IPS DF 6.9 (cell line): Measurements from ENCODE around the gene RNF149.

ENCODE experiments used
- DNase-seq: peaks from one replicate; pipeline ENCODE4 v3.0.0-alpha.2; 2013; ENCODE audit warnings: low read depth, low spot score
- H3K27ac ChIP-seq: one replicate; pipeline ENCODE4 v1.5.1; 2013; ENCODE audit warnings: low read length, control low read depth
- H3K27me3 ChIP-seq: 2 replicates; pipeline ENCODE4 v1.6.1; 2013; ENCODE audit warnings: mild to moderate bottlenecking, low read length; ENCODE audit not compliant: control insufficient read depth, insufficient read depth
- H3K36me3 ChIP-seq: 2 replicates; pipeline ENCODE4 v1.6.1; 2013; ENCODE audit warnings: low read length; ENCODE audit not compliant: control insufficient read depth, insufficient read depth
- H3K4me1 ChIP-seq: 2 replicates; pipeline ENCODE4 v1.6.1; 2013; ENCODE audit warnings: low read length; ENCODE audit not compliant: control insufficient read depth, insufficient read depth
- H3K4me3 ChIP-seq: 2 replicates; pipeline ENCODE4 v1.5.1; 2013; ENCODE audit warnings: mild to moderate bottlenecking, low read length
- H3K9me3 ChIP-seq: 2 replicates; pipeline ENCODE4 v1.6.1; 2013; ENCODE audit warnings: low read length, inconsistent platforms; ENCODE audit not compliant: control insufficient read depth, insufficient read depth
- WGBS: extraction: QIAGEN DNeasy Blood & Tissue Kit; methylation state at CpG from one replicate; pipeline ENCODE4 v1.1.7; 2013; ENCODE audit warnings: mixed read lengths, missing lambda C conversion rate; ENCODE audit not compliant: insufficient read length, insufficient coverage; 5-methylcytosine and 5-hydroxymethylcytosine counted together

RNF149 gene

DNA sequence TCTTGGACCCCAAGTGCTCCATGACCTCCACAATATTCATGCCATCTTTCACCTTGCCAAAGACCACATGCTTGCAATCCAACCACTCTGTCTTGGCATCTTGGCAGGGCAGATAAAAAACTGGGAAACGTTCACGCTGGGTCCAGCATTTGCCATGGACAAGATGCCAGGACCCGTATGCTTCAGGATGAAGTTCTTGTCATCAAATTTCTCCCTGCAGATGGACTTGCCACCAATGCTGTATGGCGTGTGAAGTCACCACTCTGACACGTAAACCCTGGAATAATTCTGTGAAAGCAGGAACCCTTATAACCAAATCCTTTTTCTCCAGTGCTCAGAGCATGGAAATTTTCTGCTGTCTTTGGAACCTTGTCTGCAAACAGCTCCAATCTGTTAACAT is 34.4 kb downstream of the RNF149 start:
- Histone ChIP-seq H3K27ac (no peak overlapping the region), H3K4me3 (no peak overlapping the region), H3K27me3 (no peaks in the 10 kb centered on the region), H3K36me3 (peaks cover 9% of the 10 kb centered on the region; the same call in 1 of the 2 replicates), H3K4me1 (no peaks in the 10 kb centered on the region), H3K9me3 (no peaks in the 10 kb centered on the region)
- no CpG with 5 or more reads among the region's 5 CpGs for WGBS
- DNase-seq, result no peak

DNA sequence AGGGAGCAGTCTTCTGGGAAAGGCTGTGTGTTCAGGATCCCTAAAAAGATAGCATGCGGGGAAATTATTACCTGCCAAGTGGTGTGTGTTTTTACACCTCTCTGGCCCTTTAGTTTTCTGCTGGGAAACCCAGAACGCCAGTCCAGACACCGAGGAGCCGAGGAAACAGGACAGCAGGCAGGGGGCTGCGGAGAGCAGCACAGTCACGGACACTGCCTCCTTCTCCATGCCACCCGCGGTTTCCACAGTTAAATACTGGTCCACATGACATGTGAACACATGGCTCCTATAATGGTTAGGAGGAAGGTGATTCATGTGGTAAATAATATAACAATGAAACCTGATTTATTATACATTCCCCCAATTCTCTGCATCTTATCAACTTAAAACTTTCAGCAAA is 35.4 kb downstream of the RNF149 start:
- no peak for DNase-seq
- Histone ChIP-seq H3K36me3 (peaks cover 9% of the 10 kb centered on the region; the same call in 1 of the 2 replicates), H3K4me3 (no peak overlapping the region), H3K27me3 (no peaks in the 10 kb centered on the region), H3K4me1 (no peaks in the 10 kb centered on the region), H3K27ac (no peak overlapping the region), H3K9me3 (no peaks in the 10 kb centered on the region)
- WGBS, result no CpG with 5 or more reads among the region's 8 CpGs

GRCh38 chr2:101272045-101272784 is 36.3 kb downstream of the RNF149 start:
- WGBS, result no CpG with 5 or more reads among the region's 3 CpGs
- no peaks in the 10 kb centered on the region for H3K9me3 ChIP-seq
- H3K27ac ChIP-seq, result no peak overlapping the region
- H3K4me1 ChIP-seq, result no peaks in the 10 kb centered on the region
- peaks cover 9% of the 10 kb centered on the region; the same call in 1 of the 2 replicates for H3K36me3 ChIP-seq
- DNase-seq, result no peak
- H3K4me3 ChIP-seq, result no peak overlapping the region
- H3K27me3 ChIP-seq, result no peaks in the 10 kb centered on the region

DNA sequence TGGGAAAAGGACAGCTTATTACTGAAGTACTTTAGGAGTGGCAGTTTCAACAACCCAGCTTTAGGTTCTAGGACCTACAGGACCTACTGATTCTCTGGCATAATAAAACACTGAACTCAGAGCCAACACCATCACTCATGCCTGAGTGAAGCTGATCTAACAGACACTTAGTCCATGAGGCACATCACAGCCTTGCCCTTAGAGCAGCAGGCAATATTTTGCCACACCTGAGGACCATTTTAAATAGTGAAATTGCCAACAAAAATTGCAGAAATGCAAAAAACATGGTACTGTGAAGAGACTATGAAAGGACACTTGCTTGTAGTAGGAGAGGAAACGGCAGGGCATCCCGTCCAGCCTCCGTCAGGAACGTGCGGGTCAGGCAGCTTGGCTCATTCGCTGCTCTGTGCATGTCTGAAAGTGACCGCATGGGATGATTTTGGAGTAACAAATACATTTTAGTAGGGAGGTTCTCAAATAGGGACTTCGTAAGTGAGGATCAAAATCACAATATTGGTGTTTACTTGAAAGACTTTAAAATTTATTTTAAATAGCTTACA is 37.7 kb downstream of the RNF149 start:
- Histone ChIP-seq H3K36me3 (peaks cover 9% of the 10 kb centered on the region; the same call in 1 of the 2 replicates), H3K27ac (no peak overlapping the region), H3K4me3 (no peak overlapping the region), H3K9me3 (no peaks in the 10 kb centered on the region), H3K4me1 (no peaks in the 10 kb centered on the region), H3K27me3 (no peaks in the 10 kb centered on the region)
- DNase-seq, result no peak
- WGBS, result no CpG with 5 or more reads among the region's 8 CpGs

GRCh38 chr2:101267671-101268656 is 40.5 kb downstream of the RNF149 start:
- H3K4me3 ChIP-seq, result no peak overlapping the region
- peaks cover 2% of the 10 kb centered on the region; the same call in 1 of the 2 replicates for H3K4me1 ChIP-seq
- WGBS, result no CpG with 5 or more reads among the region's 15 CpGs
- no peak overlapping the region for H3K27ac ChIP-seq
- H3K27me3 ChIP-seq, result no peaks in the 10 kb centered on the region
- no peaks in the 10 kb centered on the region for H3K9me3 ChIP-seq
- peaks cover 10% of the 10 kb centered on the region; the same call in 1 of the 2 replicates for H3K36me3 ChIP-seq
- DNase-seq, result no peak

- Histone ChIP-seq H3K4me1 (peaks cover 2% of the 10 kb centered on the region; the same call in 1 of the 2 replicates), H3K4me3 (no peak overlapping the region), H3K36me3 (peaks cover 8% of the 10 kb centered on the region; the same call in 1 of the 2 replicates), H3K9me3 (no peaks in the 10 kb centered on the region), H3K27ac (no peak overlapping the region), H3K27me3 (no peaks in the 10 kb centered on the region)
- DNase-seq, result no peak
- WGBS, result no CpG with 5 or more reads among the region's 11 CpGs
Observed at GRCh38 chr2:101265893-101266499, 42.5 kb downstream of the RNF149 start.

- H3K27me3 ChIP-seq, result no peaks in the 10 kb centered on the region
- no peak for DNase-seq
- no peak overlapping the region for H3K27ac ChIP-seq
- no CpG with 5 or more reads among the region's 13 CpGs for WGBS
- H3K36me3 ChIP-seq, result peaks cover 6% of the 10 kb centered on the region; the same call in 1 of the 2 replicates
- H3K4me1 ChIP-seq, result peaks cover 2% of the 10 kb centered on the region; the same call in 1 of the 2 replicates
- H3K4me3 ChIP-seq, result no peak overlapping the region
- no peaks in the 10 kb centered on the region for H3K9me3 ChIP-seq
Observed at GRCh38 chr2:101264360-101264939, 44.1 kb downstream of the RNF149 start.

DNA sequence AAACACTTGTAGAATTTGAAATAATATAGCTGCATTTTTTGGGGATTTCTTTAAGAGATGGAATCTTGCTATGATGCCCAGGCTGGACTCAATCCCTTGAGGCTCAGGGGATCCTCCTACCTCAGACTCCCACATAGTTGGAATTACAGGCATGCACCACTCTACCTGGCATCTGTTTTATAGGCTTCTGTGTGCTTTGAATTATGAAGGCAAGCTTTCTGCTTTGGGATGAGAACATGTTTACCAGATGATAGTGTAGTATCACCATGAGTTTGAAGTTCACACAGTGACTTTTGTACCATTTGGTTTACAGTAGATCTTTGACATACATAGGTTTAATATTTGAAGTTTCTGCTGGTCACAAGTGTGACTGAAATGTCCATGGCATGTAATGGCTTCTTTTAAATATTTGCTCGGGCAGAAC is 45.1 kb downstream of the RNF149 start:
- H3K9me3 ChIP-seq, result no peaks in the 10 kb centered on the region
- no peak overlapping the region for H3K4me3 ChIP-seq
- no peak overlapping the region for H3K27ac ChIP-seq
- H3K27me3 ChIP-seq, result no peaks in the 10 kb centered on the region
- H3K36me3 ChIP-seq, result peaks cover 6% of the 10 kb centered on the region; the same call in 1 of the 2 replicates
- no peak for DNase-seq
- H3K4me1 ChIP-seq, result peaks cover 2% of the 10 kb centered on the region; the same call in 1 of the 2 replicates
- WGBS, result no CpG with 5 or more reads among the region's 1 CpG

GRCh38 chr2:101262142-101262541 is 46.4 kb downstream of the RNF149 start:
- no CpG with 5 or more reads among the region's 4 CpGs for WGBS

More at GRCh38 chr2:101262142-101262541, 46.4 kb downstream of the RNF149 start:
- peaks cover 6% of the 10 kb centered on the region; the same call in 1 of the 2 replicates for H3K36me3 ChIP-seq
- H3K27ac ChIP-seq, result no peak overlapping the region
- H3K4me1 ChIP-seq, result peaks cover 2% of the 10 kb centered on the region; the same call in 1 of the 2 replicates
- H3K4me3 ChIP-seq, result no peak overlapping the region
- H3K27me3 ChIP-seq, result no peaks in the 10 kb centered on the region
- no peaks in the 10 kb centered on the region for H3K9me3 ChIP-seq
- DNase-seq, result no peak
